ENCODE results near the gene RHCG.

RHCG gene

DNA sequence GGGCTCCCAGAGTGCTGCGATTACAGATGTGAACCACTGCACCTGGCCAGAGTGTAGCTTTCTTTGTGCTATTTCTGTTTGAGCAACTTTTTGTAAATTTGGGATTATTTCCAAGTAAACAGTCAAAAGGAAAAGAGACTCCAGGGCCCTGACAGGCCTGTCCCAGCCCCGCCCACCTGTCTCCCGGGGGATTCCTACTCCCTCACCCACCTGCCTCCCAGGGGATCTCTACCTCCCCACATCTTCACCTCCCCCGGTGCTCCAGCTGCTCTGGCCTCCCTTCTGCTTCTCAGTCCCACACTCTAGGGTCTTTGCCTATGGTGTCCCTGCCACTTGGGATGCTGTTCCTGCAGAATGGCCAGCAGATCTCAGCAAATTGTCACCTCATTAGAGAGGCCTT is 7.0 kb downstream of the RHCG start:
- no peak overlapping the region for H3K27ac ChIP-seq
- TF ChIP-seq, protein P1, sequence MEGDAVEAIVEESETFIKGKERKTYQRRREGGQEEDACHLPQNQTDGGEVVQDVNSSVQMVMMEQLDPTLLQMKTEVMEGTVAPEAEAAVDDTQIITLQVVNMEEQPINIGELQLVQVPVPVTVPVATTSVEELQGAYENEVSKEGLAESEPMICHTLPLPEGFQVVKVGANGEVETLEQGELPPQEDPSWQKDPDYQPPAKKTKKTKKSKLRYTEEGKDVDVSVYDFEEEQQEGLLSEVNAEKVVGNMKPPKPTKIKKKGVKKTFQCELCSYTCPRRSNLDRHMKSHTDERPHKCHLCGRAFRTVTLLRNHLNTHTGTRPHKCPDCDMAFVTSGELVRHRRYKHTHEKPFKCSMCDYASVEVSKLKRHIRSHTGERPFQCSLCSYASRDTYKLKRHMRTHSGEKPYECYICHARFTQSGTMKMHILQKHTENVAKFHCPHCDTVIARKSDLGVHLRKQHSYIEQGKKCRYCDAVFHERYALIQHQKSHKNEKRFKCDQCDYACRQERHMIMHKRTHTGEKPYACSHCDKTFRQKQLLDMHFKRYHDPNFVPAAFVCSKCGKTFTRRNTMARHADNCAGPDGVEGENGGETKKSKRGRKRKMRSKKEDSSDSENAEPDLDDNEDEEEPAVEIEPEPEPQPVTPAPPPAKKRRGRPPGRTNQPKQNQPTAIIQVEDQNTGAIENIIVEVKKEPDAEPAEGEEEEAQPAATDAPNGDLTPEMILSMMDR (conservative IDR thresholded peaks at IDR 0.05), result no peak
- no peak for TF ChIP-seq ZFX (IDR thresholded peaks at IDR 0.05)

DNA sequence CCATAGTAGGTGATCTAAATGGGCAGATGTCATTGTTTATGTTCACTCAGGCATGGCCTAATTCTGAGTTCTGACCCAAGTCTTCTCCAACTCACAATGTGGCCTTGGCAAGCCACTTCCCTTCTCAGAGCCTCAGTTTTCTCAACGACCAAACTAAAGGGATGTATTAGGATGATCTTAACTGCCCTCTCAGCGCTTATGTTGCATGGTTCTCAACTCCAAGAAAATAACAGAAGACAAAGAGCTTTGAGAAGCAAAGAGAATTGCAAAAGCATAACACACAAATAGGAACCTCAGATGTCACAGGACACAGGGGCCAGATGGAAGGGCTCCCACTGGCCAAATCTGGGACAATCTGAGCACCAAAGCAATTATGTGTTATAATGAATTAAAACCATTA is 8.6 kb downstream of the RHCG start:
- H3K27ac ChIP-seq, result no peak overlapping the region
- no peak for TF ChIP-seq ZFX (IDR thresholded peaks at IDR 0.05)
- TF ChIP-seq, protein P1 (conservative IDR thresholded peaks at IDR 0.05), result no peak

DNA sequence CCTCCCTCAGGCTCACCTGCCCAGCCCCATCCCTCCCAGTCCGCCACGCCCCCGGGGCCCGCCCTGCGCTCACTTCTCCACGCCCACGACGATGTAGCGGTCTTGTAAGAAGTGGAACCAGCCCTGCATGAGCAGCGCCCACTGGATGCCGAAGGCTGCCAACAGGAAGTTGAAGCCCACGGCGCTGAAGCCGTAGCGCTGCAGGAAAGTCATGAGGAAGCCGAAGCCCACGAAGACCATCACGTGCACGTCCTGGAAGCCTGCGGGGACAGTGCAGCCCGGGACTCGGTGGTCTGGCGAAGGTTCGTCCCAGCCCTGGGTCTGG is 9.7 kb downstream of the RHCG start:
- no peak overlapping the region for H3K27ac ChIP-seq
- TF ChIP-seq ZFX (IDR thresholded peaks at IDR 0.05), result no peak
- TF ChIP-seq, protein P1 (conservative IDR thresholded peaks at IDR 0.05), result no peak

DNA sequence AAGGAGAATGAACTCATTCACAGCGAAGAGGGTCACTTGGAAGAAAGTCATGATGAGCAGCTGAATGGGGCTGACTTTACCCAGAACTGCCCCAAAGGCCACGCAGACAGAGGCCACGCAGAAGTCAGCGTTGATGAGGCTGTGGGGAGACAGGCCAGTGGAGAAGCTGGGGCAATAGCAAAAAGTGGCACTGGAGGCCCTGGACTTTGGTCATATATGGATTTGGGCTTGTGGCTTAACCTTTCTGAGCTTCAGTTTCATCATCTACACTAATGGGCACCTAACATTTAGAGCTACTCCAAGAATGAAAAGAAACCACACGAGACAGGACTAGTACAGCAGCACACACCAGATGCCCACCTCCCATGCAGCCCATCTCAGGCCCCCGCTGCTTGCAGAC is 13.3 kb downstream of the RHCG start:
- TF ChIP-seq ZFX (IDR thresholded peaks at IDR 0.05), result no peak
- TF ChIP-seq, protein P1 (conservative IDR thresholded peaks at IDR 0.05), result no peak
- peak overlapping the region; percentile 1; the same call in 1 of the 2 replicates for H3K27ac ChIP-seq

DNA sequence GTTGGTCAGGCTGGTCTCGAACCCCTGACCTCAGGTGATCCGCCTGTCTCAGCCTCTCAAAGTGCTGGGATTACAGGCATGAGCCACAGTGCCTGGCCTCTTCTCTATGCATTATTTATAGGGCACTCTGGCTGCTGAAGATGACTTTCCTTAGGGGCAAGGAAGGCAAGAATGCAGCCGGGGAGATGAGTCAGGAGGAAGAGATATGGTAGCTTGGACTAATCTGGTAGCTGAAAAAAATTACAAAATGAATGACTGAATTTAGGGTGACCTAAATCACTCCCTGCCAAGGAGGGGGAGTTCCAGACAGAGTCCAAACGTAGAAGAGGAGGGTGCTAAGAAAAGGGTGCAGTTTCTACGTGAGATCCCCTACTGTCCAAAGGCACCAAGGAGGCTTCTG is 14.2 kb downstream of the RHCG start:
- H3K27ac ChIP-seq, result no peak overlapping the region
- TF ChIP-seq, protein P1 (conservative IDR thresholded peaks at IDR 0.05), result no peak
- TF ChIP-seq ZFX (IDR thresholded peaks at IDR 0.05), result no peak

DNA sequence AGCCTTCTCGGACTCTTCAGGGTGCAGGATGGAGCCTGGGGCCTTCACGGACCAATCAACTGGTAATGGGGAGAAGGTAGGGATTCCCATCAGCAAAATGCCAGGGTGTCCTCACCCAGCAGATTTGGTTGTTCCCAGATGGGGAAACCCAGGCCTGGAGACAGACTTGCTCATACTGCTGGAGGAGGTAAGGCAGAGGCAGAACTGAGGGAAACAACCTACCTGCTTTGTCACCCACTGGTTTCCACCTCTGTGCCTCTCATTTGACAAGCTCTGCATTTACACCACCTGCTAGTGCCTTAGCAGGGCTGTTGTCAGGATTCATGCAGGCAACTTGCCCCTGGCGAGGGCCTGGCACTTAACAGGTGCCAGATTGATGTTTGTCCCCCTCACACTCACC is 15.9 kb downstream of the RHCG start:
- H3K27ac ChIP-seq, result no peak overlapping the region
- no peak for TF ChIP-seq ZFX (IDR thresholded peaks at IDR 0.05)
- TF ChIP-seq, protein P1 (conservative IDR thresholded peaks at IDR 0.05), result no peak

DNA sequence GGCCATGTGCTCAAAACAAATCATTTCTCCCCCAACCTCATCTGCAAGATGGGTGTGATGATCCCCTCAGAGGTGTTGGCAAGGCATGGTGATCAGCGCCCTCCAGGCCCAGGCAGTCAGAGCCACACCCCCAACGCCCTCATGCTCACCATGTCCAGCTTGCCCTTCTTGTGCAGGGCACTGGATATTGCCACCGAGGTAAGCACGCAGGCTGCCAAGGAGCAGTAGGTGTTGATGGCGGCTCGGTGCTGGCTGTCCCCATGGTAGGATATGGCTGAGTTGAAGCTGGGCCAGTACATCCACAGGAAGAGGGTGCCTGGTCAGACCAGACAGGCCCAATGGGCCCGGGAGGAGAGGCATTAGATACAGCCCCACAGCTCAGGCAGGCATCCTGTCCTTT is 17.2 kb downstream of the RHCG start:
- no peak for TF ChIP-seq ZFX (IDR thresholded peaks at IDR 0.05)
- TF ChIP-seq, protein P1 (conservative IDR thresholded peaks at IDR 0.05), result no peak
- no peak overlapping the region for H3K27ac ChIP-seq
